Hepatocyte (in vitro differentiated cells): ENCODE data around the gene PCBP3.

ENCODE experiments used
- EZH2 ChIP-seq: fragments of 200-600 bp; sonication (generic); IDR thresholded peaks from 2 replicates; pipeline ENCODE4 v1.6.1; 2016; ENCODE audit warnings: antibody characterized with exemption, mild to moderate bottlenecking, borderline replicate concordance
- TF ChIP-seq, protein P1 (sequence below): fragments of 200-600 bp; sonication (generic); IDR thresholded peaks from 2 replicates; pipeline ENCODE4 v1.5.1; 2016; ENCODE audit warnings: antibody characterized with exemption, mild to moderate bottlenecking; ENCODE audit not compliant: poor library complexity

DNA sequence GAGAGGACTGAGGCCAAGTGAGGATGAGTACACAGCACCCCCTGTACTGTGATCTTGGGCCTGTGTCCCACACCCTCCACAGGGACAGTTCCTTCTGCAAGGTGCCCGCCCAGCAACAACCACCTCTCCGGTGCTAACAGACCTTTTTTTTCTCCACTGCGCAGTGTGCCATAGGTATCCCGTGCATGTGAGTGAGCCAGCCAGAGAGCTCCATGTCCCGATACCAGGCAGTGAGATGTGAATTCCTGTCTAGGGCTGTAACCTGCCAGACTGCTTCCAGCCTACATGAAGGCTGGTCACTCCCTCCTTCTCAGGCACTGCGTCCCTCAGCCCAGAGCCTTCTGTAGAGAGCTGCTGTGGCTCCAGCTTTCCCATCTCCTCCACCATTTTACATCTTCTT is 56.9 kb downstream of the PCBP3 start:
- TF ChIP-seq, protein P1, sequence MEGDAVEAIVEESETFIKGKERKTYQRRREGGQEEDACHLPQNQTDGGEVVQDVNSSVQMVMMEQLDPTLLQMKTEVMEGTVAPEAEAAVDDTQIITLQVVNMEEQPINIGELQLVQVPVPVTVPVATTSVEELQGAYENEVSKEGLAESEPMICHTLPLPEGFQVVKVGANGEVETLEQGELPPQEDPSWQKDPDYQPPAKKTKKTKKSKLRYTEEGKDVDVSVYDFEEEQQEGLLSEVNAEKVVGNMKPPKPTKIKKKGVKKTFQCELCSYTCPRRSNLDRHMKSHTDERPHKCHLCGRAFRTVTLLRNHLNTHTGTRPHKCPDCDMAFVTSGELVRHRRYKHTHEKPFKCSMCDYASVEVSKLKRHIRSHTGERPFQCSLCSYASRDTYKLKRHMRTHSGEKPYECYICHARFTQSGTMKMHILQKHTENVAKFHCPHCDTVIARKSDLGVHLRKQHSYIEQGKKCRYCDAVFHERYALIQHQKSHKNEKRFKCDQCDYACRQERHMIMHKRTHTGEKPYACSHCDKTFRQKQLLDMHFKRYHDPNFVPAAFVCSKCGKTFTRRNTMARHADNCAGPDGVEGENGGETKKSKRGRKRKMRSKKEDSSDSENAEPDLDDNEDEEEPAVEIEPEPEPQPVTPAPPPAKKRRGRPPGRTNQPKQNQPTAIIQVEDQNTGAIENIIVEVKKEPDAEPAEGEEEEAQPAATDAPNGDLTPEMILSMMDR = no peak
- no peak for TF ChIP-seq EZH2
